GM19372 (cell line): ENCODE measurements around the gene RASA2.
"Not testable (repeated sequence)": the region's sequence is repeated elsewhere in the genome, so short reads cannot be mapped to it uniquely, and the experiment has no call there.

Experiments
- ATAC-seq: cut with Tn5 transposase; IDR thresholded peaks from one replicate; pipeline ENCODE4 v1.9.1; 2021; ENCODE audit warnings: mild to moderate bottlenecking, low read depth, moderate library complexity; ENCODE audit not compliant: unreplicated experiment

The RASA2 gene

GRCh38 chr3:141529256-141529655 is 42.4 kb downstream of the RASA2 start:
- ATAC-seq, result no peak

GRCh38 chr3:141529717-141530414 is 43.0 kb downstream of the RASA2 start:
- no peak for ATAC-seq

GRCh38 chr3:141530415-141530768 is 43.6 kb downstream of the RASA2 start:
- ATAC-seq, result no peak

- no peak for ATAC-seq
These were observed 45.8 kb downstream of the RASA2 start for GRCh38 chr3:141532609-141533008.

GRCh38 chr3:141536017-141536416 is 49.2 kb downstream of the RASA2 start:
- not testable (repeated sequence) for ATAC-seq

- ATAC-seq, result no peak
These were observed 51.0 kb downstream of the RASA2 start for GRCh38 chr3:141537856-141538255.

GRCh38 chr3:141538568-141539240 is 51.9 kb downstream of the RASA2 start:
- no peak for ATAC-seq

- ATAC-seq, result no peak
These were observed 52.8 kb downstream of the RASA2 start for GRCh38 chr3:141539431-141540187.

- ATAC-seq, result no peak
These were observed 53.7 kb downstream of the RASA2 start for GRCh38 chr3:141540531-141540930.

- ATAC-seq, result no peak
These were observed 55.6 kb downstream of the RASA2 start for GRCh38 chr3:141542202-141542969.

GRCh38 chr3:141542989-141543388 is 56.2 kb downstream of the RASA2 start:
- ATAC-seq, result no peak

- no peak for ATAC-seq
These were observed 57.9 kb downstream of the RASA2 start for GRCh38 chr3:141544697-141545096.

- ATAC-seq, result no peak
These were observed 59.3 kb downstream of the RASA2 start for GRCh38 chr3:141546081-141546480.

- ATAC-seq, result no peak
These were observed 59.8 kb downstream of the RASA2 start for GRCh38 chr3:141546586-141546985.

- no peak for ATAC-seq
These were observed 61.0 kb downstream of the RASA2 start for GRCh38 chr3:141547791-141548190.

- no peak for ATAC-seq
These were observed 64.3 kb downstream of the RASA2 start for GRCh38 chr3:141550926-141551665.

GRCh38 chr3:141552440-141552991 is 65.7 kb downstream of the RASA2 start:
- ATAC-seq, result no peak

GRCh38 chr3:141553055-141553454 is 66.2 kb downstream of the RASA2 start:
- ATAC-seq, result no peak

- ATAC-seq, result no peak
These were observed 69.2 kb downstream of the RASA2 start for GRCh38 chr3:141556034-141556433.
